ENCODE data around the gene RPL27A.
"Not testable (repeated sequence)": the region's sequence is repeated elsewhere in the genome, so short reads cannot be mapped to it uniquely, and the experiment has no call there.

- not testable (repeated sequence) for TF ChIP-seq POLR2A (IDR thresholded peaks at IDR 0.05)
- TF ChIP-seq, protein P1, sequence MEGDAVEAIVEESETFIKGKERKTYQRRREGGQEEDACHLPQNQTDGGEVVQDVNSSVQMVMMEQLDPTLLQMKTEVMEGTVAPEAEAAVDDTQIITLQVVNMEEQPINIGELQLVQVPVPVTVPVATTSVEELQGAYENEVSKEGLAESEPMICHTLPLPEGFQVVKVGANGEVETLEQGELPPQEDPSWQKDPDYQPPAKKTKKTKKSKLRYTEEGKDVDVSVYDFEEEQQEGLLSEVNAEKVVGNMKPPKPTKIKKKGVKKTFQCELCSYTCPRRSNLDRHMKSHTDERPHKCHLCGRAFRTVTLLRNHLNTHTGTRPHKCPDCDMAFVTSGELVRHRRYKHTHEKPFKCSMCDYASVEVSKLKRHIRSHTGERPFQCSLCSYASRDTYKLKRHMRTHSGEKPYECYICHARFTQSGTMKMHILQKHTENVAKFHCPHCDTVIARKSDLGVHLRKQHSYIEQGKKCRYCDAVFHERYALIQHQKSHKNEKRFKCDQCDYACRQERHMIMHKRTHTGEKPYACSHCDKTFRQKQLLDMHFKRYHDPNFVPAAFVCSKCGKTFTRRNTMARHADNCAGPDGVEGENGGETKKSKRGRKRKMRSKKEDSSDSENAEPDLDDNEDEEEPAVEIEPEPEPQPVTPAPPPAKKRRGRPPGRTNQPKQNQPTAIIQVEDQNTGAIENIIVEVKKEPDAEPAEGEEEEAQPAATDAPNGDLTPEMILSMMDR (IDR thresholded peaks at IDR 0.05), result not testable (repeated sequence)
These were observed 12.5 kb upstream of the RPL27A start for GRCh38 chr11:8670081-8670480.
